ENCODE data around the gene PAQR9. TPM values are rescaled to one million over a fixed set of nuclear protein-coding genes. Genes with fewer than 3 reads are reported as not detected.

Gene PAQR9
- total and polyA plus RNA-seq, 2 donors (not counting 1 experiment from before 2014, with no cell fraction given) = not detected

GRCh38 chr3:142963234-142963515 lies 299 bp downstream of the PAQR9 start:
- H3K79me2 ChIP-seq (ENCODE audit: control insufficient read depth, insufficient read depth, low read length) = no peaks in the 10 kb centered on the region
- DNase-seq (ENCODE audit: low read depth in 2 of 2) = no peak
- no peaks in the 10 kb centered on the region for H3K4me1 ChIP-seq (ENCODE audit: control insufficient read depth, extremely low read depth, insufficient read depth, low read length)
- H3K4me3 ChIP-seq (replicated peaks in 1 of 4; ENCODE audit: control extremely low read depth in 1 of 4, insufficient read depth in 1 of 4, low read depth in 3 of 4, low read length in 4 of 4) = peak overlapping the region in 1 of 4 experiments; percentile 63
- no peak overlapping the region for H3K27ac ChIP-seq (ENCODE audit: insufficient read depth, low read length)
- no peak overlapping the region for H3K9ac ChIP-seq (ENCODE audit: insufficient read depth, low read length)
- no peak overlapping the region for H2AFZ ChIP-seq (ENCODE audit: low read length)
- H3K4me2 ChIP-seq (ENCODE audit: extremely low read depth, insufficient read depth, low read length) = peak overlapping the region; percentile 35
- no peaks in the 10 kb centered on the region for H4K20me1 ChIP-seq (ENCODE audit: control insufficient read depth, extremely low read depth, insufficient read depth, low read length)
- no peaks in the 10 kb centered on the region for H3K36me3 ChIP-seq (ENCODE audit: control insufficient read depth, insufficient read depth, low read length)
- no peaks in the 10 kb centered on the region for H3K9me3 ChIP-seq (ENCODE audit: control insufficient read depth, insufficient read depth, low read depth, low read length)
- peaks cover 19% of the 10 kb centered on the region for H3K27me3 ChIP-seq (ENCODE audit: control insufficient read depth, insufficient read depth, low read length)
- TF ChIP-seq EZH2 (IDR thresholded peaks at IDR 0.05; ENCODE audit: low read length, missing control alignments) = no peak
- TF ChIP-seq, protein P1, sequence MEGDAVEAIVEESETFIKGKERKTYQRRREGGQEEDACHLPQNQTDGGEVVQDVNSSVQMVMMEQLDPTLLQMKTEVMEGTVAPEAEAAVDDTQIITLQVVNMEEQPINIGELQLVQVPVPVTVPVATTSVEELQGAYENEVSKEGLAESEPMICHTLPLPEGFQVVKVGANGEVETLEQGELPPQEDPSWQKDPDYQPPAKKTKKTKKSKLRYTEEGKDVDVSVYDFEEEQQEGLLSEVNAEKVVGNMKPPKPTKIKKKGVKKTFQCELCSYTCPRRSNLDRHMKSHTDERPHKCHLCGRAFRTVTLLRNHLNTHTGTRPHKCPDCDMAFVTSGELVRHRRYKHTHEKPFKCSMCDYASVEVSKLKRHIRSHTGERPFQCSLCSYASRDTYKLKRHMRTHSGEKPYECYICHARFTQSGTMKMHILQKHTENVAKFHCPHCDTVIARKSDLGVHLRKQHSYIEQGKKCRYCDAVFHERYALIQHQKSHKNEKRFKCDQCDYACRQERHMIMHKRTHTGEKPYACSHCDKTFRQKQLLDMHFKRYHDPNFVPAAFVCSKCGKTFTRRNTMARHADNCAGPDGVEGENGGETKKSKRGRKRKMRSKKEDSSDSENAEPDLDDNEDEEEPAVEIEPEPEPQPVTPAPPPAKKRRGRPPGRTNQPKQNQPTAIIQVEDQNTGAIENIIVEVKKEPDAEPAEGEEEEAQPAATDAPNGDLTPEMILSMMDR (conservative IDR thresholded peaks at IDR 0.05 in 1 of 2, IDR thresholded peaks at IDR 0.05 in 1 of 2; ENCODE audit: low read depth in 1 of 2, low read length in 2 of 2) = no peak

DNA sequence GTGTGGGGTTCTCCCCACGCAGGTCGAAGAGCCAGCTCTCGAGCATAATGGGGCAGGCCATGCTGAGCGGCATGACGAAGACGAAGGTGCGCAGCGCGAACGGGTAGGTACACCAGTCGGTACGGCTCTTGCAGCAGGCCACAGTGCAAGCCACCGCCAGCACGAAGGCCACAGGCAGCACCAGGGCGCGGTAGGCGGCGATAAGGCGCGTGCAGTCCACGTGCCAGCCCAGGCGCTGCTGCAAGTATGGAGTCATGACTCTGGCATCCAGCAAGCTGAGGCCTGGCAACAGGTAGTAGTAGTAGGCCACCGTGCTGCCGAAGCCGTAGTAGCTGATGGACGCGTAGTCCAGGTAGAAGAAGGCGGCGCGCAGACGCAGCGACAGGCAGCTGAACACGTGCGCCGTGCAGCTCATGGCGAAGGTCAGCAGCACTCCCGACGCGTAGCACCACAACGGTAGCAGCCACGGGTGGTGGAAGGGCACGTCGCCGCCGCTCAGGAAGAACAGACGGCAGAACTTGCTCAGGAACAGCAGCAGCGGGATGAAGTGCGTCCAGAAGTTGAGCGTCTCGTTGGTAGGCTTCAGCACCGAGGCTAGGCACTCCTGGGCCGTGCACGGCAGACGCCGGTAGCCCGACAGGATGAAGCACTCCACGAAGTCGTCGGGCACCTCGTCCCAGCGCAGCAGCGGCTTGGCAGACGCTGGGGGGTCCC lies 797 bp downstream of the PAQR9 start:
- Histone ChIP-seq H3K27ac (ENCODE audit: insufficient read depth, low read length) (no peak overlapping the region), H3K9me3 (ENCODE audit: control insufficient read depth, insufficient read depth, low read depth, low read length) (no peaks in the 10 kb centered on the region), H3K79me2 (ENCODE audit: control insufficient read depth, insufficient read depth, low read length) (no peaks in the 10 kb centered on the region), H4K20me1 (ENCODE audit: control insufficient read depth, extremely low read depth, insufficient read depth, low read length) (no peaks in the 10 kb centered on the region), H3K9ac (ENCODE audit: insufficient read depth, low read length) (no peak overlapping the region), H3K4me1 (ENCODE audit: control insufficient read depth, extremely low read depth, insufficient read depth, low read length) (no peaks in the 10 kb centered on the region), H3K4me3 (replicated peaks in 1 of 4; ENCODE audit: control extremely low read depth in 1 of 4, insufficient read depth in 1 of 4, low read depth in 3 of 4, low read length in 4 of 4) (peak overlapping the region in 1 of 4 experiments; percentile 20), H3K4me2 (ENCODE audit: extremely low read depth, insufficient read depth, low read length) (peak overlapping the region; percentile 23), H3K27me3 (ENCODE audit: control insufficient read depth, insufficient read depth, low read length) (peaks cover 19% of the 10 kb centered on the region), H3K36me3 (ENCODE audit: control insufficient read depth, insufficient read depth, low read length) (no peaks in the 10 kb centered on the region), H2AFZ (ENCODE audit: low read length) (peak overlapping the region; percentile 12)
- no peak for TF ChIP-seq EZH2 (IDR thresholded peaks at IDR 0.05; ENCODE audit: low read length, missing control alignments)
- TF ChIP-seq, protein P1 (conservative IDR thresholded peaks at IDR 0.05 in 1 of 2, IDR thresholded peaks at IDR 0.05 in 1 of 2; ENCODE audit: low read depth in 1 of 2, low read length in 2 of 2) = no peak
- DNase-seq (ENCODE audit: low read depth in 2 of 2) = no peak

- Histone ChIP-seq H3K9me3 (ENCODE audit: control insufficient read depth, insufficient read depth, low read depth, low read length) (no peaks in the 10 kb centered on the region), H4K20me1 (ENCODE audit: control insufficient read depth, extremely low read depth, insufficient read depth, low read length) (no peaks in the 10 kb centered on the region), H2AFZ (ENCODE audit: low read length) (no peak overlapping the region), H3K36me3 (ENCODE audit: control insufficient read depth, insufficient read depth, low read length) (no peaks in the 10 kb centered on the region), H3K27ac (ENCODE audit: insufficient read depth, low read length) (no peak overlapping the region), H3K4me2 (ENCODE audit: extremely low read depth, insufficient read depth, low read length) (no peak overlapping the region), H3K9ac (ENCODE audit: insufficient read depth, low read length) (no peak overlapping the region), H3K27me3 (ENCODE audit: control insufficient read depth, insufficient read depth, low read length) (peaks cover 19% of the 10 kb centered on the region), H3K4me1 (ENCODE audit: control insufficient read depth, extremely low read depth, insufficient read depth, low read length) (no peaks in the 10 kb centered on the region), H3K4me3 (replicated peaks in 1 of 4; ENCODE audit: control extremely low read depth in 1 of 4, insufficient read depth in 1 of 4, low read depth in 3 of 4, low read length in 4 of 4) (no peak overlapping the region), H3K79me2 (ENCODE audit: control insufficient read depth, insufficient read depth, low read length) (no peaks in the 10 kb centered on the region)
- TF ChIP-seq, protein P1 (conservative IDR thresholded peaks at IDR 0.05 in 1 of 2, IDR thresholded peaks at IDR 0.05 in 1 of 2; ENCODE audit: low read depth in 1 of 2, low read length in 2 of 2) = no peak
- TF ChIP-seq EZH2 (IDR thresholded peaks at IDR 0.05; ENCODE audit: low read length, missing control alignments) = no peak
- no peak for DNase-seq (ENCODE audit: low read depth in 2 of 2)
These were observed 1.3 kb downstream of the PAQR9 start for GRCh38 chr3:142962175-142962519.
